Transverse colon (tissue), 4 donors: ENCODE measurements around the gene ADAM10.

Experiments
- EP300 ChIP-seq: sonication (generic); formaldehyde crosslinking; IDR thresholded peaks from one replicate; pipeline ENCODE4 v1.6.1; 2017; ENCODE audit warnings: antibody characterized with exemption, low read depth
- POLR2A ChIP-seq: fragments of 450-650 bp; IDR thresholded peaks from one replicate; pipeline ENCODE4 v1.6.1; 2016; ENCODE audit warnings: antibody characterized with exemption, mild to moderate bottlenecking, moderate library complexity
- POLR2AphosphoS5 ChIP-seq, 3 donors: sonication (generic); formaldehyde crosslinking; IDR thresholded peaks; one replicate each; pipeline ENCODE4 v1.6.1; 2016; ENCODE audit warnings: antibody characterized with exemption in 3 of 3
- TF ChIP-seq, protein P1 (sequence below), 5 experiments: fragments of 200-600 bp in 3 of 5; fragments of 450-650 bp in 2 of 5; sonication (generic) in 3 of 5; IDR thresholded peaks; 1 replicate in 2 of 5; 2 replicates in 3 of 5; pipeline ENCODE4 v1.5.1; 2016 to 2017; ENCODE audit warnings: antibody characterized with exemption in 5 of 5, inconsistent platforms in 3 of 5, mild to moderate bottlenecking in 2 of 5, moderate library complexity in 1 of 5

DNA sequence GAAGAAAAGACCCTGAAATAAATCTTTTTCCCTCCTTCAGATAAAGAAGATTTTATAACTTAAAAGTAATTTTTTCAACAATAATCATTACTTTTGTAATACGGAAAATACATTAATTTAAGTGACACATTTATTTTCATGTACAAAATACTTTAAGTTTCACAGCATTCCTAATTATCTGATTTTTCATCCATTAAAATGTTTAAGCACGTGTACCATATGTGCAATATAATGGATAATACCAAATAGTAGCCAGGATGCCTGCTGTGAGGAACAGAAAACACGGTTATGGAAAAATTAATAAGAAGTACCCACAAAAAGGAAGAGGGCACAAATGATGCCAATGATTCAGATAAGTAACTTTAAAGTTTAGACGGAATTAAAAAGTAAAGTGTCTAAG, 33.5 kb downstream of the ADAM10 start:
- no peak for TF ChIP-seq EP300
- TF ChIP-seq, protein P1, sequence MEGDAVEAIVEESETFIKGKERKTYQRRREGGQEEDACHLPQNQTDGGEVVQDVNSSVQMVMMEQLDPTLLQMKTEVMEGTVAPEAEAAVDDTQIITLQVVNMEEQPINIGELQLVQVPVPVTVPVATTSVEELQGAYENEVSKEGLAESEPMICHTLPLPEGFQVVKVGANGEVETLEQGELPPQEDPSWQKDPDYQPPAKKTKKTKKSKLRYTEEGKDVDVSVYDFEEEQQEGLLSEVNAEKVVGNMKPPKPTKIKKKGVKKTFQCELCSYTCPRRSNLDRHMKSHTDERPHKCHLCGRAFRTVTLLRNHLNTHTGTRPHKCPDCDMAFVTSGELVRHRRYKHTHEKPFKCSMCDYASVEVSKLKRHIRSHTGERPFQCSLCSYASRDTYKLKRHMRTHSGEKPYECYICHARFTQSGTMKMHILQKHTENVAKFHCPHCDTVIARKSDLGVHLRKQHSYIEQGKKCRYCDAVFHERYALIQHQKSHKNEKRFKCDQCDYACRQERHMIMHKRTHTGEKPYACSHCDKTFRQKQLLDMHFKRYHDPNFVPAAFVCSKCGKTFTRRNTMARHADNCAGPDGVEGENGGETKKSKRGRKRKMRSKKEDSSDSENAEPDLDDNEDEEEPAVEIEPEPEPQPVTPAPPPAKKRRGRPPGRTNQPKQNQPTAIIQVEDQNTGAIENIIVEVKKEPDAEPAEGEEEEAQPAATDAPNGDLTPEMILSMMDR (IDR thresholded peaks at IDR 0.05): no peak
- TF ChIP-seq POLR2AphosphoS5 (IDR thresholded peaks at IDR 0.05): no peak
- no peak for TF ChIP-seq POLR2A
